Neural crest cell (in vitro differentiated cells): Measurements from ENCODE around the gene ASTL. TPM values are rescaled to one million over a fixed set of nuclear protein-coding genes. Genes with fewer than 3 reads are reported as not detected.

Experiments
- DNase-seq: peaks from one replicate; pipeline ENCODE4 v3.0.0; 2021; ENCODE audit warnings: low read depth, mixed read lengths, low spot score
- H3K27ac Mint-ChIP-seq: one replicate; pipeline ENCODE4 v1.8.0; 2021; ENCODE audit warnings: mild to moderate bottlenecking, mixed read lengths; ENCODE audit not compliant: unreplicated experiment
- H3K27me3 Mint-ChIP-seq: 2 replicates; pipeline ENCODE4 v1.8.0; 2021; ENCODE audit warnings: low read depth, mild to moderate bottlenecking, mixed read lengths
- H3K36me3 Mint-ChIP-seq: 2 replicates; pipeline ENCODE4 v1.8.0; 2021; ENCODE audit warnings: low read depth, mild to moderate bottlenecking, mixed read lengths
- H3K4me1 Mint-ChIP-seq: 2 replicates; pipeline ENCODE4 v1.8.0; 2021; ENCODE audit warnings: mixed read lengths
- H3K4me3 Mint-ChIP-seq: one replicate; pipeline ENCODE4 v1.8.0; 2021; ENCODE audit warnings: mild to moderate bottlenecking, mixed read lengths
- H3K9me3 Mint-ChIP-seq: 2 replicates; pipeline ENCODE4 v1.8.0; 2021; ENCODE audit warnings: mixed read lengths
- total RNA-seq: library from RNA; stranded (reverse); gene quantifications from 2 replicates; pipeline ENCODE4 v1.2.1, GENCODE V29; 2021
- TF ChIP-seq, protein P1 (sequence below): fragments of 200-600 bp; sonication (generic); conservative IDR thresholded peaks from 2 replicates; pipeline ENCODE4 v1.5.0; 2021; ENCODE audit warnings: antibody characterized with exemption, mild to moderate bottlenecking

The ASTL gene
- total RNA-seq, 1 donor from 2014 or later: not detected

DNA sequence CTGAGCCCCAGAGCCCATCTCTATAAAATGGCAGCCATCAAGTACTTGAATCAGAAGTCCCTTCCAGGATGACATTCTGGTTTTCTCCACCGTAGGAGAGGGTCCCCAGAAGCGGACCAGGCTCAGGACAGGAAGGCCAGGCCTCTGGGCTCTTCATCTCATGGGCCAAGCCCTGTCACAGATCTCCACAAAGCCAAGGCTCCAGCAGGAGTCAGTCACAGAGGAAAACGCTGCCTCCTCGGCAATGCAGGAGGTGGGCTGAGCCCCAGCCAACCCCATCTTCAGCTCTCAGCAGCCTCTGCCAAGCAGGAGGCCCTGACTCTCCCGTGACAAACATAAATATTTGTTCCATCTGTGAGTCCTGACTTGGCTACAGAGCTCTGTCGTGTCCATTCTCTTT lies 64.1 kb downstream of the ASTL start:
- no peak overlapping the region for H3K4me3 Mint-ChIP-seq
- peaks cover 13% of the 10 kb centered on the region for H3K4me1 Mint-ChIP-seq
- no peak overlapping the region for H3K27ac Mint-ChIP-seq
- no peak for DNase-seq
- H3K9me3 Mint-ChIP-seq: peaks cover 2% of the 10 kb centered on the region
- no peaks in the 10 kb centered on the region for H3K36me3 Mint-ChIP-seq
- H3K27me3 Mint-ChIP-seq: no peaks in the 10 kb centered on the region
- TF ChIP-seq, protein P1, sequence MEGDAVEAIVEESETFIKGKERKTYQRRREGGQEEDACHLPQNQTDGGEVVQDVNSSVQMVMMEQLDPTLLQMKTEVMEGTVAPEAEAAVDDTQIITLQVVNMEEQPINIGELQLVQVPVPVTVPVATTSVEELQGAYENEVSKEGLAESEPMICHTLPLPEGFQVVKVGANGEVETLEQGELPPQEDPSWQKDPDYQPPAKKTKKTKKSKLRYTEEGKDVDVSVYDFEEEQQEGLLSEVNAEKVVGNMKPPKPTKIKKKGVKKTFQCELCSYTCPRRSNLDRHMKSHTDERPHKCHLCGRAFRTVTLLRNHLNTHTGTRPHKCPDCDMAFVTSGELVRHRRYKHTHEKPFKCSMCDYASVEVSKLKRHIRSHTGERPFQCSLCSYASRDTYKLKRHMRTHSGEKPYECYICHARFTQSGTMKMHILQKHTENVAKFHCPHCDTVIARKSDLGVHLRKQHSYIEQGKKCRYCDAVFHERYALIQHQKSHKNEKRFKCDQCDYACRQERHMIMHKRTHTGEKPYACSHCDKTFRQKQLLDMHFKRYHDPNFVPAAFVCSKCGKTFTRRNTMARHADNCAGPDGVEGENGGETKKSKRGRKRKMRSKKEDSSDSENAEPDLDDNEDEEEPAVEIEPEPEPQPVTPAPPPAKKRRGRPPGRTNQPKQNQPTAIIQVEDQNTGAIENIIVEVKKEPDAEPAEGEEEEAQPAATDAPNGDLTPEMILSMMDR: no peak

DNA sequence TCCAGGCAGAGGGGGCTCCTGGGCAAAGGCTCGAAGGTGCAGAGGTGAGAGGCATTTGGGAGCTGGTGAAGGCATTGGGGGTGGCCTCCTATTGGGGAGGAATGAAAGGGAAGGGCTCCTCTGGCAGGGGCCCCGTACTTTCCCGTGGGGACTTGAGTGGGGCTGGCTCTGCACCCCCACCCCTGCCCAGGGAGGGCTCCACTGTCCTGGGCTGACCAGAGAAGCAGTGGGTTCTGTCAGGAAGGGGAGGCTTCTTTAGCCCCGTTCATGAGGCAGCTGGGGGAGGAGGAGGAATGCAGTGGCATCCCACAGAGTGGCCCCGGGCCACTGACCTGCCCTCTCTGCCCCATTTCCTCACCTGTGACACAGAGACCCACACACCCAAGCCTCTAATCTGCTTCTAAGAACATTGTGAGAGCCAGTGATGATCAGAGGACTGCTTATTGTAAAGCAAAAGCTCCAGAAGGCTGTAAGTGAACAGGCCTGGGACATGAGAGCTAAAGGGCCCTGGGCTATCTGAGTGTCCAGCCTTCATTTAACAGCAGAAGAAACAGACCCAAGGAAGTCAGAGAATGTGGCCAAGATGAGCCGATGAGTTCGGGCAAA lies 65.0 kb downstream of the ASTL start:
- Mint-ChIP-seq H3K4me3 (no peak overlapping the region), H3K9me3 (peaks cover 2% of the 10 kb centered on the region), H3K27me3 (no peaks in the 10 kb centered on the region), H3K27ac (peak overlapping the region; percentile 35), H3K4me1 (peaks cover 13% of the 10 kb centered on the region), H3K36me3 (no peaks in the 10 kb centered on the region)
- no peak for DNase-seq
- TF ChIP-seq, protein P1: no peak

Other genes starting within 250 kb of the ASTL start
- 43.5 and 46.2 TPM in 2 replicates for gene ANKRD36C, start 146.7 kb downstream of the ASTL start, total RNA-seq
- gene GPAT2, start 103.6 kb downstream of the ASTL start, total RNA-seq: not detected in 2 replicates
- 0.79 and 0.82 TPM in 2 replicates for gene ADRA2B, start 21.9 kb downstream of the ASTL start, total RNA-seq
- gene DUSP2, start 6.9 kb upstream of the ASTL start, total RNA-seq: 1.0 and 1.1 TPM in 2 replicates
- 178 and 186 TPM in 2 replicates for gene STARD7, start 70.3 kb upstream of the ASTL start, total RNA-seq
- 28.8 and 30.6 TPM in 2 replicates for gene TMEM127, start 127.5 kb upstream of the ASTL start, total RNA-seq
- 89.8 and 91.1 TPM in 2 replicates for gene CIAO1, start 127.7 kb upstream of the ASTL start, total RNA-seq
- gene SNRNP200, start 167.0 kb upstream of the ASTL start, total RNA-seq: 248 and 250 TPM in 2 replicates
- 24.2 and 25.6 TPM in 2 replicates for gene ITPRIPL1, start 186.8 kb upstream of the ASTL start, total RNA-seq
- gene NCAPH, start 197.3 kb upstream of the ASTL start, total RNA-seq: 78.8 and 80.9 TPM in 2 replicates